ENCODE measurements around the gene KLHL40.

KLHL40 gene

GRCh38 chr3:42672515-42672914 lies 12.8 kb upstream of the KLHL40 start:
- no peak for DNase-seq

DNA sequence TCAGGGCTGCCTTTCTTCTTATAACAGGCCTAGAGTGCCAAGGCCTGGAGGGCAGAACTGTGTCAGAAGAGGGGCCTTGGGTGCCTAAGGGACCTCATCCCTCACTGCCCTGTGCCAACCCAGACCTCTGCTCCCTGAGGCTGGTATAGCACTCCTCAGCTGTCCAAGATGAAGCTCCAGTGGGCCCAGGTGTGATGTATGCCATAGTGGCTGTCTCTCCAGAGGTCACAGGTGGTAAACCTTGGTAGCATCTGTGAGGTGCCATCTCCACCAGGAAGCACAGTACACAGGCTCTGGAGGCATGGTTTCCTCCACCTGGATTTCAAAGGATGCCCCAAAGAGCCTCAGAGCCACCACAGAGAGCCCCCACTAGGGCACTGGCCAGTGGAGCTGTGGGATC lies 12.3 kb upstream of the KLHL40 start:
- peak; percentile 1 for DNase-seq

DNA sequence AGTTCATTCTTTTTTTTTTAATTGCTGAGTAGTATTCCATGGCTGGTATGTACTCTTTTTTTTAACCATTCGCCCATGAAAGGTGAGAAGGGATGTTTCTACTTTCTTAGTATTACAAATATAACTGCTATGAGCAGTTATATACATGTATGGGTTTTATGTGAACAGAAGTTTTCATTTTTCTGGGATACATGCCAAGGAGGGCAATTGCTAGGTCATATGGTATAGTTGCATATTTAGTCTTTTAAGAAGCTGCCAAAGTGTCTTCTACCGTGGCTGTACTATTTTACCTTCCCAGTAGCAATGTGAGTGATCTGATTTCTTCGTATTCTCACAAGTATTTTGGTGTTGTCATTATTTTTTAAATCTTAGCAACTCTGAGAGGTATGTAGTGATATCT lies 11.2 kb upstream of the KLHL40 start:
- no peak for DNase-seq

GRCh38 chr3:42675909-42676308 lies 9.4 kb upstream of the KLHL40 start:
- DNase-seq = no peak

GRCh38 chr3:42678447-42678846 lies 6.9 kb upstream of the KLHL40 start:
- DNase-seq = peak; percentile 2

GRCh38 chr3:42680271-42680670 lies 5.1 kb upstream of the KLHL40 start:
- no peak for DNase-seq

- no peak for DNase-seq
These were observed 4.5 kb upstream of the KLHL40 start for GRCh38 chr3:42680806-42681205.

DNA sequence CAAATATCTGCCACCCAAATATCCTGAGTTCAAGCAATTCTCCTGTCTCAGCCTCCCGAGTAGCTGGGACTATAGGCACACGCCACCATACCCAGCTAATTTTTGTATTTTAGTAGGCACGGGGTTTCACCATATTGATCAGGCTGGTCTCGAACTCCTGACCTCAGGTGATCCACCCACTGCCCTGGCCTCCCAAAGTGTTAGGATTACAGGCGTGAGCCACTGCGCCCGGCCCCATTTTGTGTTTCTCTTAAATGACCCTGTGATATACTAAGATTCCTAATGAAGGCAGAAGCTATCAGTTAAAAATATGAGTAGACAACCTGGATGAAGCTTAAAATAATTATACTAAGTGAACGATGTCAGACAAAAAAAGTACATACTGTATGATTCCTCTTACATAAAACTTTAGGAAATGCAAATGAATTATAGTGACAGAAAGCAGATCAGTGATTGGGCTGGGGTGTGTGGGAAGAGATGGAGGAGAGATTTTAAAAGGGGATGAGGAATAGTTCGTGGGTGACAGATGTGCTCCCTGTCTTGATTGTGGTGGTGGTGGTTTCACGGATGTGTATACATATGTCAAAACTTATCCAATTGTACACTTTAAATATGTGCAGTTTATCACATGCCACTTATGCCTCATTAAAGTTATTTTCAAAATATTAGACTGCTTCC lies 3.8 kb upstream of the KLHL40 start:
- DNase-seq = peak; percentile 1

DNA sequence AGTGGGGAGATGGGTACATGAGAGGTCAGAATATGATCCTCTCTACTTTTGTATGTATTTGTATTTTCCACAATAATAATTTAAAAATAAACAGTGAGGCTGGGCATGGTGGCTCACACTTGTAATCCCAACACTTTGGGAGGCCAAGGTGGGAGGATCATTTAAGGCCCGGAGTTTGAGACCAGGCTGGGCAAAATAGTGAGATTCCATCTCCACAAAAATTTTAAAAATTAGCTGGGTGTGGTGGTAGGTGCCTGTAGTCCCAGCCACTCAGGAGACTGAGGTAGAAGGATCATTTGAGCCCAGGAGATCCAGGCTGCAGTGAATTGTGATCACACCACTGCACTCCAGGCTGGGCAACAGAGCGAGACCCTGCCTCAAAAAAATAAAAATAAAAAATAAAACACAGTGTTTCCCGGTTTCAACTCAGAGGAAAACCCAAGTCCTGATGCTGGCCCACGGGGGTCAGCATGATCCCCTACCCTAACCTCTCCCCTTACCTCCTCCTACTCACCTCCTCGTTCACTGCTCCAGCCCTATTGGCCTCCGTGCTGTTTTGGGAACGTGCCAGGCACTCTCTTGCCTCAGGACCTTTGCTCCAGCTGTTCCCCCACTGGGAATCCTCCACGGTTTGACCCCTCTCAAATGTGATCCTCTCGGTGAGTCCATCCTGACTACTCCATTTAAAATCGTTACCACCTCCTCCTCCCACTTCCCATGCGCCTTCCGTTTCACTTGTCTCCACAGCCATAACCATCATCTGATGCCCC lies 2.9 kb upstream of the KLHL40 start:
- peak; percentile 2 for DNase-seq

DNA sequence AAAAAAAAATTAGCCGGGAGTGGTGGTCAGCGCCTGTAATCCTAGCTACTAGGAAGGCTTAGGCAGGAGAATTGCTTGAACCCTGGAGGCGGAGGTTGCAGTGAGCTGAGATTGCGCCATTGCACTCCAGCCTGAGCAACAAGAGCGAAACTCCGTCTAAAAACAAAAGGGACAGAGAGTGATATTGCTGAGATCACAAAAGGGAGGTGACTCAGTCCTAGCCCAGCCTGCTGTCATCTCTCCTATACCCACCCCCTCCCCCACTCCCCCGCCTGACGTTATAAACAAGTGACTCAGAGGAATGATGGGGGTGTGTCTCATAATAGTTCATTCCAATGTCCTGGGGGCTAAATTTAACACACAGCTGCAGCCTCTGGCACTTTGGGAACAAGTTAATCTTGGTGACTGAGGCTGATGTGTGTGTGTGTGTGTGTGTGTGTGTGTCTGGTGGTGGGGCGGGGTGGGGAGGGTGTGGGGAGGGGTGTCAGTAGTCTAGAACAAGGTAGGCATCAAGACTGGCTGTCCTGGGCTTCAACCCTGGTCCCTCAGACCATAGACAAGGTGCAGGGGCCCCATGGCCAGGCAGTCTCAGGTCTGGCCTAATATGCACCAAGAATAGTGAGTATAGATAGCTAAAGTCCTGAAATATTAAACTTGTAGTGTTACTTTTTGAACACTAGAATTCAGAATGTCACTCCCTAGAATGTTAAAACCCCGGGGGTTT lies 1.3 kb upstream of the KLHL40 start:
- peak; percentile 34 for DNase-seq

DNA sequence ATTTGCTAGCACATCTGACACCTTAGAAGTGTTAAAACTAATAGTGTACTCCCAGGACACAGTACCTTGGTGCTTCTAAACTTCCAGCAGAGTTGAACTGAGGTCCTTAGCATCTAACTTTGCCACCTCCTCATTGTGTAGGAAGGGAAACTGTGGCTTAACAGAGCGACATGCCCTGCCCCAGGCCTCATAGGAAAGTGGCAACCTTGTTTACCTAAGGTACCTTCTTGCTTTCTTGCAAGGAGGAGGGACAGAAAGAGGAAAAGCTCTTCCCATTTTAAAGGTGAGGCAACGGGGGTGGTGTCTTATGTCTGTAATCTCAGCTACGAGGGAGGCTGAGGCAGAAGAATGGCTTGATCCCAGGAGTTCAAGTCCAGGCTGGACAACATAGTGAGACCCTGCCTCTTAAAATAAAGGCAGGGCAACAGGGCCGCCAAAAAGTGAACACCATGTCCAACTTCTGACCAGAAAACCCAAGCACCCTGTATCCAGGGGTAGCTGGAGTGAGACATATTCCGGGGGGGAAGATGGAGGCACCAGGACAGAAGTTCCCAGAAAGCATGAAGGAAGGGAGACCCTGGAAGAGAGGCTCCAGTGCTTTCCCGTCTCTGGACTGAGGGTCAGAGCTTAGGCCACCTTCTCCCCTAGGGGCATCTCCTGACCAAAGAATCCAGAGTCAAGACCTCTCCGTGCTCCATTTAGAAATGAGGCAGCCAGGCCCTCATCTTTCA lies 540 bp upstream of the KLHL40 start:
- DNase-seq = no peak

DNA sequence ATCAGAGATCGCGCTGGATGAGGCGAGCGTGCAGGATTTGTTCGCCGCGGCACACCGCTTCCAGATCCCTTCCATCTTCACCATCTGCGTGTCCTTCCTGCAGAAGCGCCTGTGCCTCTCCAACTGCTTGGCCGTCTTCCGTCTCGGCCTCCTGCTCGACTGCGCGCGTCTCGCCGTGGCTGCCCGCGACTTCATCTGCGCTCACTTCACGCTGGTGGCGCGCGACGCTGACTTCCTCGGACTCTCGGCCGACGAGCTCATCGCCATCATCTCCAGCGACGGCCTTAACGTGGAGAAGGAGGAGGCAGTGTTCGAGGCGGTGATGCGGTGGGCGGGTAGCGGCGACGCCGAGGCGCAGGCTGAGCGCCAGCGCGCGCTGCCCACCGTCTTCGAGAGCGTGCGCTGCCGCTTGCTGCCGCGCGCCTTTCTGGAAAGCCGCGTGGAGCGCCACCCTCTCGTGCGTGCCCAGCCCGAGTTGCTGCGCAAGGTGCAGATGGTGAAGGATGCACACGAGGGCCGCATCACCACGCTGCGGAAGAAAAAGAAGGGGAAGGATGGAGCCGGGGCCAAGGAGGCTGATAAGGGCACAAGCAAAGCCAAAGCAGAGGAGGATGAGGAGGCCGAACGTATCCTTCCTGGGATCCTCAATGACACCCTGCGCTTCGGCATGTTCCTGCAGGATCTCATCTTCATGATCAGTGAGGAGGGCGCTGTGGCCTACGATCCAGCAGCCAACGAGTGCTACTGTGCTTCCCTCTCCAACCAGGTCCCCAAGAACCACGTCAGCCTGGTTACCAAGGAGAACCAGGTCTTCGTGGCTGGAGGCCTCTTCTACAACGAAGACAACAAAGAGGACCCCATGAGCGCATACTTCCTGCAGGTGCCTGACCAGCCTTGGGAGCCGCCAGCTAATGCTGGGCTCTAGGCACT lies 819 bp downstream of the KLHL40 start:
- peak; percentile 7 for DNase-seq

- peak; percentile 2 for DNase-seq
These were observed 1.7 kb downstream of the KLHL40 start for GRCh38 chr3:42686832-42687650.

GRCh38 chr3:42688016-42688415 lies 2.7 kb downstream of the KLHL40 start:
- DNase-seq = peak; percentile 8

DNA sequence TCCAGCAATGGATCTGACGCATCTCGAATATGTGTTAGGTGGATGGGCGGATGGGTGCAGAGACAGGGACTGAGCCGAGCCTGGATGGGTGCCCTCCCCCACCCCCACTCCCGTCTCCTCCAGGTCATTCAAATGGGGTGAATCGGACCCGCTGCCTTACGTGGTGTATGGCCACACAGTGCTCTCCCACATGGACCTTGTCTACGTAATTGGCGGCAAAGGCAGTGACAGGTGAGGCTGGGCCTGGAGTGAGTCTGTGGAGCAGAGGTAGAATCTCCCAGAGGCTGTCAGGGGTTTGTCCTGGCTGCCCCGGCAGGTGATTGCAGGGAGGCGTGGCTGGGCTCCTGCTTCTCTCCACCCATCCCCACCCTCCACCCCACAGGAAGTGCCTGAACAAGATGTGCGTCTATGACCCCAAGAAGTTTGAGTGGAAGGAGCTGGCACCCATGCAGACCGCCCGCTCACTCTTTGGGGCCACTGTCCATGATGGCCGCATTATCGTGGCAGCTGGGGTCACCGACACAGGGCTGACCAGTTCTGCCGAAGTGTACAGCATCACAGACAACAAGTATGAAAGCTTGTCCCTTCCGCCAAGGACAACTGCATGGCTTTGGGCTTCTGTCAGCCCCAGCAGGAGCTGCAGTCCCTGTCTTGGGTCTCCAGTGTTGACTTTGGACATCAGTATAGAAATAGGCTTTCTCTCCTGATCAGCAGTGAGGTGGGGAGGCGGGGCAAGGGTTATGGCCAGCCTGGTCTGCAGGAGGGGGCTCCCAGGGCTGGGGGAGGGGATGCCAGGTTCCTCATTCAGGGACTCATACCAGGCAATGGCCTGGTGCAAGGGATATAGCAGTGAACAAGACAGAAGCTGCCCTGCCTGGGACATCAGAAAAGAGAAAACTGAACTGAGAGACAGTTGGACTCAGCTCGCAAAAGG lies 3.4 kb downstream of the KLHL40 start:
- DNase-seq = peak; percentile 4

- DNase-seq = peak; percentile 5
These were observed 4.2 kb downstream of the KLHL40 start for GRCh38 chr3:42689421-42690014.

DNA sequence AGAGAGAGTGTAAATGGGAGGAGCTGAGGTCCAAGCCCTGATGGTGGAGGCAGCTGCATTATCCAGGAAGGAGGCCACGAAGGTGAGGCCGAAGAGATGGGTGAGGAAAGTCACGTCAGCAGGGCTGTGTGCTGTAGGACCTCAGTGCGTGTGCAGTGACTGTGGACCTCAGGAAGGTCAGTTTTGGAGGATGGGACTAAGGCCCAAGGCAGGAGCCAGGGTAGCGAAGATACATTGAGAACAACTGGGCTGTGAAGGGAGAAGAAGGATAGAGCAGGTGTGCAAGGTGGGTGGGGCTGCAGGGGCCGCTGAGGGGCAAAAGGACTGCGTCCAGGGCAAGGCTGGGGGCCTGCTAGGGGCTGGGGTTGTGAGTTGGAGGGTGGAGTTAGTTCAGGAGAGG lies 4.9 kb downstream of the KLHL40 start:
- DNase-seq = peak; percentile 3

- peak; percentile 5 for DNase-seq
These were observed 5.7 kb downstream of the KLHL40 start for GRCh38 chr3:42690766-42691680.

All from activated naive CD4-positive, alpha-beta T cell treated with anti-CD3 and anti-CD28 coated beads, Interleukin-2, amount 50 U/mL, for 16 hours (primary cell).